HepG2 (cell line): ENCODE results near the gene ZNRD2.

ENCODE experiments used
- EZH2 ChIP-seq: conservative IDR thresholded peaks from 2 replicates; pipeline ENCODE4 v1.6.1; 2012; ENCODE audit warnings: mild to moderate bottlenecking, low read depth, low read length, moderate library complexity
- POLR2A ChIP-seq, 2 experiments: IDR thresholded peaks; 2 replicates each; pipeline ENCODE4 v1.6.1; 2011; ENCODE audit warnings: low read depth in 2 of 2, low read length in 2 of 2, mild to moderate bottlenecking in 1 of 2, moderate library complexity in 1 of 2; ENCODE audit not compliant: insufficient read depth in 1 of 2
- YY1 ChIP-seq: IDR thresholded peaks from 2 replicates; pipeline ENCODE4 v1.6.1; 2011; ENCODE audit warnings: low read length, low read depth, moderate library complexity, mild to moderate bottlenecking; ENCODE audit not compliant: insufficient read depth, insufficient replicate concordance
- ZFAT ChIP-seq: sonication (generic); formaldehyde crosslinking; conservative IDR thresholded peaks from 2 replicates; pipeline ENCODE4 v1.8.1; 2023; ENCODE audit warnings: missing genetic modification reagents, inconsistent platforms
- ZNF256 ChIP-seq: sonication (generic); formaldehyde crosslinking; conservative IDR thresholded peaks from 2 replicates; pipeline ENCODE4 v1.4.0; 2020; ENCODE audit warnings: missing genetic modification reagents
- TF ChIP-seq, protein P1 (sequence below): sonication (generic); formaldehyde crosslinking; IDR thresholded peaks from 2 replicates; pipeline ENCODE4 v1.5.0; 2020; ENCODE audit warnings: mild to moderate bottlenecking, missing genetic modification reagents, moderate library complexity

- TF ChIP-seq ZNF256 (CRISPR knock-in tag): no peak
- TF ChIP-seq, protein P1, sequence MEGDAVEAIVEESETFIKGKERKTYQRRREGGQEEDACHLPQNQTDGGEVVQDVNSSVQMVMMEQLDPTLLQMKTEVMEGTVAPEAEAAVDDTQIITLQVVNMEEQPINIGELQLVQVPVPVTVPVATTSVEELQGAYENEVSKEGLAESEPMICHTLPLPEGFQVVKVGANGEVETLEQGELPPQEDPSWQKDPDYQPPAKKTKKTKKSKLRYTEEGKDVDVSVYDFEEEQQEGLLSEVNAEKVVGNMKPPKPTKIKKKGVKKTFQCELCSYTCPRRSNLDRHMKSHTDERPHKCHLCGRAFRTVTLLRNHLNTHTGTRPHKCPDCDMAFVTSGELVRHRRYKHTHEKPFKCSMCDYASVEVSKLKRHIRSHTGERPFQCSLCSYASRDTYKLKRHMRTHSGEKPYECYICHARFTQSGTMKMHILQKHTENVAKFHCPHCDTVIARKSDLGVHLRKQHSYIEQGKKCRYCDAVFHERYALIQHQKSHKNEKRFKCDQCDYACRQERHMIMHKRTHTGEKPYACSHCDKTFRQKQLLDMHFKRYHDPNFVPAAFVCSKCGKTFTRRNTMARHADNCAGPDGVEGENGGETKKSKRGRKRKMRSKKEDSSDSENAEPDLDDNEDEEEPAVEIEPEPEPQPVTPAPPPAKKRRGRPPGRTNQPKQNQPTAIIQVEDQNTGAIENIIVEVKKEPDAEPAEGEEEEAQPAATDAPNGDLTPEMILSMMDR (CRISPR knock-in tag): no peak
- TF ChIP-seq POLR2A (IDR thresholded peaks at IDR 0.05; ENCODE audit: insufficient read depth in 1 of 2, low read depth in 2 of 2, low read length in 2 of 2): peak; percentile 21 to 25; a peak in 1 of 4 replicates
- no peak for TF ChIP-seq ZFAT
- TF ChIP-seq EZH2: no peak
- no peak for TF ChIP-seq YY1
These were observed 40.7 kb upstream of the ZNRD2 start for GRCh38 chr11:65529475-65530156.
